GM21717 (cell line): Measurements from ENCODE around the gene TEX35.

ENCODE experiments used
- ATAC-seq: cut with Tn5 transposase; IDR thresholded peaks from one replicate; pipeline ENCODE4 v1.9.1; 2021; ENCODE audit warnings: mild to moderate bottlenecking, moderate library complexity; ENCODE audit not compliant: unreplicated experiment

The TEX35 gene

DNA sequence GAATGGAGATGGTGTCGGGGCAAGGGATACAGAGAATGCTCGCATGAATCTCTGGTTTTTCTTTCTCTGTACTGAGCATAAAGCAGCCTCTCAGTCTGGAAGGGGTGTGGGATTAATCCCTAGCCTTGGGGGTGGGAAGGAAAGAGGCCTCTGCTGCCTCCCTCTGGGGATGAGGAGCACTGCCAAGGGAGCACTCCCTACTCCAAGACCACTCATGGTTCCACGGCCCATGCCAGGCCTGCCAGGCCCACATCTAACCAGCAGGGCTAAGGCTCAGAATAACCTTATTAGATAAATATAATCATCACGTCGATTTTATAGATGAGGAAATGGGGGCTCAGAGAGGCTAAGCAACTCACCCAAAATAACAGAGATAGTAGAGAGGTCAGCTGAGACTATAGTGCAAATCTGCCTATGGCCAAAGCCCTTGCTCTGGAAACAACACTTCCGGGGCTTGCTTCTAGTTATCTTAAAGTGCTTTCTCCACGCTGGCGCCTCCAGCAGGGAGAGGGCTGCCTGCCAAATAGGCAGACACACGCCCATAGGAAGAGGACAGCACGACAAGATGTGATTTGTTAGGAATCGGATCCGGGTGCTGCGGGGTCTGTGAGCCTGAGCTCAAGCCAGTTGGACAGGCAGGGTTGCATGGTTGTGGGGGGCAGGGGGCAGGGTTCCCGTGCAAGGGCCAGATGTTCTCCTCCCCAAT lies 522 bp downstream of the TEX35 start:
- no peak for ATAC-seq

DNA sequence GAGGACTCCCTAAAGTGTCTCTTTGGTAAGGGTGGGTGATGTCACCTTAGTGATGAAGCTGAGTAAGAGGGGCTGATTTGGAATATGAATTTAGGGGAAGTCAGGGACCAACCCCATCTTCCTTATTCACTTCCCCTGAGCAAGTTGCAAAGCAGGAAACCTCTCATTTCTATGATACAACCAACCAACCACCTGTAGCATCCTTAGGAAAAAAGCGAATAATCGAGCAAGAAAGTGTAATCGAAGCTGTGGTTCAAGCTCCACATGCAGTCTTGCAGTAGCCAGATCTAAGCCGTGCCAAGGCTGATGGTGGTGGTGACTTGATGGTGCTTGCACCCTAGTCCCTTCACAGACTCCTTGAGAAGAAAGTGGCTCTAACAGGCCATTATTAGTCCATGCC lies 3.2 kb downstream of the TEX35 start:
- ATAC-seq, result no peak

DNA sequence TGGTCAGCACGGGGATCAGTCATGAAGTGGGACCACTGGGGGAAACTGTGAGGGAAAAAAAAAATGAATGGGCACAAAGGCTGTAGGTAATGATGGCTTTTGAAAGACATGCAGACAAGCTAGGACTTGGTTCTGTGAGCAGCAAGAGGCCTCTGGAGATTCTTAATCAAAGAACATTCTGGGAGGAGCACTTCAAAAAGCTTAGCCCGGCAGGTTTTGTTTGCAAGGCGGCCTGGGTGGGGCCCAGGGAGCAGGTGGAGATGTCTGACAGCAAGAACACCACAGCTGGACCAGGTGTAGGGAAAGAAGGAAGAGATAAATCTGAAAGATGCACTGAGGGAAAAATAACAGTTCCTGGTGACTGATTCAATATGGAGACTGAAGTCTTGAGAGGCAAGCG lies 6.0 kb downstream of the TEX35 start:
- ATAC-seq, result no peak

DNA sequence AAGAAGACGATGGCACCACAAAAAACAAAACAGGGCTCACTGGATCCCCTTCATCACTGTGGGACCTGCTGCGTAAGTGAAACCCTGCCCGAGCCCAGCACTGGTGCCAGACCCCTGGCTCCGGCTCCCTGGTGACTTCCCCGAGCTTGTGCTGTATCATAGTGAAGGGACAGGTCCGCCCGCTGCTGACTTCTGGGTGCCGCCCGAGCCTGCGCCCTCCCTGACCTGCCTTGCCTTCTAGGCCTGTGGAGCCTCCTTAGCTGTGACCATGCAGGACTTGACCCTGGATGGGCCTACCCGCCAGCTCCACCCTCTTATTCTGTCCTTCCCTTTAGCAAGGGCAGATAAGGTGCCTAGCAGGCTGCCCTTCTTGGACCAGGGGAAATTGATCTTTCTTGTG lies 7.9 kb downstream of the TEX35 start:
- no peak for ATAC-seq

DNA sequence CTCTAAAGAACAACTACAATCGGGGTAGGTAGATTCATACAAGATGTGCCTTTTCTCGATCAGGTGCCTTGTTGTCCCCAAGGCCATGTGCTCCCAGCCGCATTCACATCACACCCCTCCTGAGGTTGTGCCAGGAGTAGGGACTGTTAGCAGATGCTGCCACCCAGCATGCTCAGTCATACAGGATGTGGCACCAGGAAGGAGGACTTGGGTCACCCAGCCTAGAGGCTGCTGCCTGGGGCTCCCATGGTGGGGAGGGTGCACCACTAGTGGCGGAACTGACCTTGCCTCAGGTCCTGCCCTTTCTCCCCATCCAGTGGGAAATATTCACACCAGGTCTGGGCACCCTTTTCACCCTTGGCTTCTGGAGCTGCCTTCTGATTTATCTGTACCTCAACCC lies 8.3 kb downstream of the TEX35 start:
- ATAC-seq, result no peak

DNA sequence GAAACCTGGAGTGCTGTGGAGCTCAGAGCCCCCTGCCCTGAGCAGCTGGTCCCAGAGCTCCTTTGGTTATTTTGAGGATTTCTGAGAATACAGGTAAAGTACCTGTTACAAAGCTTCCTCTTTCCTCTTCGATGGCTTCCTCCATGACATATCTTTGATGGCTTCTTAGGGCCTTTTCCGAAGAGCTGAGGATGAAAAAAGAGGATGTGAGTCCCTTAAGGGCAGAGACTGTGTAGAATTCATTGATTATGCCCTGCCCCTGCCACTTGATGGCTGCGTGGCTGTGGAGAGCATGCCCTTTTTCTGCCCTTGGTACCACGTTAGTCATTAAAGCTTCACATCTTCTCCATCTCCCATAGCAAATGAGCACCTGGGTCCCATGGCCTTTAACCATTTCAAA lies 14.2 kb downstream of the TEX35 start:
- no peak for ATAC-seq

DNA sequence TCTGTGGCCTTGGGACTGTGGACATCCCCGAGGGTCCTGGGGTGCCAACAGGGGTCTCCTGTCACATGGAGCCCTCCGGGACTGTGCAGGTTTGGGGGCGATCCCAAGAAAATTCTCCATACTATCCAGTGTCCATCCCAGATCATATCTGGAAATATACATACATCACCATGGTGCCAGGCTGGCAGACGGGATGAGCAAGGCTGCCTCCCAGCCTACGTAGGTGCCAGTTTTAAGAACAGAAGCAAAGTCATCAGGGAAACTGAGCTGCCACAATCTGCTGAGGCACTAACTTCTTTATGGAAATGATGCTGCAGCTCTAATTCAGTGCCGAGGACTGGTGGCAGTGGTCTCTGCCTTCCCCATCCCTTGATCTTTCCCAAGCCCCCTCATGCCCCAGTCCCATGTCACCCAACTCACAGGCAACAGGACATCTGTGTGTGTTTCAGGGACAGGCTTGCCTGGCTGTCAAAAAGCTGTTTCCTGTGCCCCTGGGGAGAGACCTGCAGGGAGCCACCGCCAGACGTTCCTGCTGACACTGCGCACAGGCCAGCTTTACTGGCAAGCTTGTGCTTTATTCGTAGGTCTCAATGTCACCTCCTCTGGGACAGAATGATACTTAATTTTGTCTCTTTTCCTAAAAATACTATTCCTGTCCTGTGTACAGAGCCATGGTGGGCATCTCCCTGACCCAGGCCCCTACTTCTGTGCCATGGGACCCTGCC lies 15.5 kb downstream of the TEX35 start:
- ATAC-seq, result no peak

DNA sequence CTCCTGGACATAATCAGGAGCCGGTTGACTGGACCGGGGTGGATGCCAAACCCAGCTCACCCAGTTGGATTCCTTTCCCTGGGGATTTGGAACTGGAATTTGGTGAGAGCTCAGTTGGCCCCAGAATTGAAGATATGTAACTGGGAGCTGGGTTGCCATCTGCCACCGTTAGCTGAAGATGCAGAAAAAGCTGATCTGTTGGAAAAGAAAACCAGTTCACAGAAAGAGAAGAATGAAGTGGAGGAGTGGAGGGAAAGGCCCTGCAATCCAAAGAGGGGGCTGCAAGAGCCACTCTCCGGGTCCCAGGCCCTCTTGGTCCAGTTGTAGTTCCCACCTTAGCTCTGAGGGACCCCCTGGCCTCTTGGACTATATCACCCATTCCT lies 16.0 kb downstream of the TEX35 start:
- ATAC-seq, result no peak

DNA sequence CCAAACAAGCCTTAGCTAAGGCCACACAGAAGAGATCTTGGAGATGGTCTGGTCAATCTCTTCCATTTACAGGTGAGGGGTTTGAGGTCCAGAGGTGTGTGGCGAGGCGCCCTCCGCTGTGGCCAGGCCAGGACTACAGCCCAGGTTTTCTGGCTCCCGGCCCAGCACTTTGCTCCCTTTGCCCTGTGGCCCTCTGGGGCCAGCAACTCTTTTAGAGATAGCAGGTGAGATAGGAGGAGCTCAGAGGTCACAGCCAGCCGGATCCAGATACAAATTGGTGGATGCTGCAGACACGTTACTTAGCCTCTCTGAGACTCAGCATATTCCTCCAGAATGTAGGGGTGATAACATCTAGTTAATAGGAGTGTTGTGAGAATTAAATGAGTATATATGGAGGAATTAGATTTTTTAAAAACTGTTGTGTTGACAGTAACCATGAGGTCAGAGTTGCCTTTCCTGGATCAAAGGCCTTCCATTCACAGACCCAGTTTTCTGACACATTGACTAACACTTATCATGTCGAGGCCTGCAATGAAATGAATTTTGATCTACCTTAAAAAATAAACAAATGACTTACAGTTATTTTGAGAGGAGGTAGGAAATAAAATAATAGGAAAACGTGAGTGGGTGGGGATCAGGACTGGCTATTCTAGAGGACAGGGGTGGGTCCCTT lies 16.6 kb downstream of the TEX35 start:
- no peak for ATAC-seq

DNA sequence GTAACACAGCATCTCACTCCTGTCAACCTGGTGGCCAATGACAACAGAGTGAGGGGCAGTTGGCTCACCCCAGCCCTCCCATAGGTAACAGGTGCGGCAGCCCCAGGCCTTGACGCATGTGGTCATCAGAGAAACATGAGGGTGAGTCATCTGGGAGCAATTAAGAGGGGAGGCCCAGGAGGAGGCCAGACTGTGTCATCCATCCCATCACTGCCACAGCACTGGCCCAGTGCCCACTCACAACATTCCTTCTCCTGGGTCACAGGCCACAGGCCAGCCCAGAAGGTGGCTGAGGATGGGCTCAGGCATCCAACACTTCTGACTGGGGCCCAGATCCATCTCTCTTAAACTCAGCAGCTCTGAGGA lies 17.1 kb downstream of the TEX35 start:
- no peak for ATAC-seq

DNA sequence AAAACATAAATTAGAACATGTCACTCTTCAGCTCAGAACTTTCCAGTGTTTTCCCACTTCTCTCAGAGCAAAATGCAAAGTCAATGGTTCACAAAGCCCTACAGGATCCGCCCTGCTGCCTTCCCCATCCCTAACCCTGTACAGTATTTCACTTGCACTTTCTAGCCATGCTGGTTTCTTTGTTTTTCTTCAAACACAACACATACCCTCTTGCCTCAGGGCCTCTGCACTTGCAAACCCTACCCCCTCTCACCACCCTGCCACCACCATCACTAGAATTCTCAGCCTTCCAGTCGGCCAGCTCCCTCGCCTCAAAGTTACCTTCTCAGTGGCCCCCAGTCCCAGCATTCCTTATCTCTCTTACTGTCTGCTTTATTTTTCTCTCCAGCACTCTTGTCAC lies 17.6 kb downstream of the TEX35 start:
- no peak for ATAC-seq

DNA sequence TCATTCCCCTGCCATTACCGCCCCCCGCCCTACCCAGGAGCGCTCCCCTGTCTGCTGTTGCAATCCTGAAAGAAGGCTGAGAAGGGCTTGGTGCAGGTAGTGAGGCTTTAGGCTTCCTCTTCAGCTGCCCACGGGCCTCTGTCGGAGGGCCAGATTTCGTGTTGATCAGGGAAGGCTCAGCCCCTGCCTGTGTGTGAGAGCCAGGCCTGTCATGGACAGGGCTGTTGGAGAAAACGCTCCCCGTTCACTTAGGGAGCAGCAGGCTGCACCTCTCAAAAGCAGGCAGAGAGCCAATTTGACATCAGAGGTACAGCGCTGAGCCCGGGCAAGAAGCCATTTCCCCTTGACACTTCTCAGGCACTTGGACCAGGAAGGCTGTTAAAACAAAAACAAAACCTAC lies 19.0 kb downstream of the TEX35 start:
- ATAC-seq, result no peak

DNA sequence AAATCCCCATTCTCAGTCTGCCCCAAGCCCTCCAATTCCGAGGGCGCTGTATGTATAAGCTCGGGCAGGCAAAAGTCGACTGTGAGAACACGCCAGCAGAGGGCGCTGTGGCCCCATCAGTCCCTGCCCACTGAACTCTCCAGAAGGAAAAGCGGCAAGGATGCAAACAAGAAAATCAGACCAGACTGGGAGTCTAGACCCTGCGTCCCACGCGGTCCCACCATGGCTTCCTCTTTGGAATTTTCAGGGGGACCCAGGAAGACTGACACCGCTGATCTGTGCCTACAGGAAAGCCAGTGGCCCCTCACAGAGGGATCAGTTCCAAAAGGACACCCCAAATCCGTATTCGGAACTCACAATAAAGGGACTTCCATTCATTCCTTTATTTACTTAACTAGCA lies 19.5 kb downstream of the TEX35 start:
- peak; percentile 76 for ATAC-seq

DNA sequence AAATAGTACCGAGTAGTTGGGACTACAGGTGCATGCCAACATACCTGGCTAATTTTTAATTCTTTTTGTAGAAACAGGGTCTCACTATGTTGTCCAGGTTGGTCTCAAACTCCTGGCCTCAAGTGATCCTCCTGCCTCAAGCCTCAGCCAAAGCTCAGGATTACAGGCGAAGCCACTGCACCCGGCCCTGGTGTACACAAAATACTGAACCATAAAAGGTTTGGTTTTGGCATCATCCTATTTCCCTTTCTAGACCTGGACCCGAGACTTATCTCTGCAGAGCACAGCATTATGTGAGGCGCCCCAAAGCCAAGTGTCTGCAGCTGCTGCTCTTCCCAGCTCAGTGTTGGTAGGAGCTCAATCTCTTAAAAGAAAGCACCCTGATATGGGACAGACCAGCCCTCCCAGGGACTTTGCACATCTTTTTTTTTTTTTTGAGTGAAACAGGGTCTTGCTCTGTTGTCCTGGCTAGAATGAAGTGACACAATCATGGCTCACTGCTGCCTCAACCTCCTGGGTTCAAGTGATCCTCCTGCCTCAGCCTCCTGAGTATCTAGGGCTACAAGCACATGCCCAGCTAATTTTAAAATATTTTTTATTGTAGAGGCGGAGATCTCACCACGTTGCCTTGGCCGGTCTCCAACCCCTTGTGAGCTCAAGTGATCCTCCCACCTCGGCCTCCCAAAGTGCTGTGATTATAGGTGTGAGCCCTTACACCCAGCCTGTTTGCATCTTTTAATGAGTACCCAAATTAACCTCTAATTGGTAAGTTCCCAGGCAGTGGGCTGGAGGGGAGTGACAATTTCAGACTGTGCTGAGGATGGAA lies 20.4 kb downstream of the TEX35 start:
- no peak for ATAC-seq

DNA sequence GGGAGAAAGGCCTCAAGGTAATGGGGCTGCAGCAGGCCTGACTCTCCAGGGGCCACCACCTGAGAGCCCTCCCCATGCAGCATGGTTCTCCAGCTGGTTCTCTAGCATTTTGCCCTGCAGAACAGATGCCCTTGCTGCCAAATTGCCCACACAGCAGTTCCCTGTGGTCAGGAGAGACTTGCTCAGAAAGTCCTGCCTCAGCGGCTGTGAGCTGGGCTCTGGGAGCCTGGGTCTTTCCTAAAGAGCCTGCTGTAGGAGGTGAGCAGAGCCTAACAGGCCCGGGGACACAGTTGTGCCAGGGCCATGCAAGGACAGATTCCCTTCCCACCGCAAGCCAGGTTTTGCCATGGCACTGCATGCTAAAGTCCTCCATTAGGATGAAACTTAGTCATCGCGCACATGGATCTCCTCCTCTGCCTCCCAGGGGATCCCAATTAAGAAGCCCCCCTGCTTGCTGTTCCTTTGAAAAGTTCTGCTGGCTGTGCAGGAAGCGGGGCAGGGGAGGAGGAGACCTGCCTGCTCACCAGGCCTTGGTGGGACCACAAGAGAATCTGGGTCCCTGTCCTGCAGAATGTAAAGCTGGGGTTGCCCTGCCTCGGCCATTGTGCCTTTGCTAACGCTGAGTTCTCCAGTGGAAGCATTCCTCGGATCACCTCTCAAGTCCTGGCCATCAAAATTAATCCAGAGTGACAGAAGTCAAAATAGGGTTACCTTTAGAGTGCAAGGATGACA lies 21.4 kb downstream of the TEX35 start:
- no peak for ATAC-seq

DNA sequence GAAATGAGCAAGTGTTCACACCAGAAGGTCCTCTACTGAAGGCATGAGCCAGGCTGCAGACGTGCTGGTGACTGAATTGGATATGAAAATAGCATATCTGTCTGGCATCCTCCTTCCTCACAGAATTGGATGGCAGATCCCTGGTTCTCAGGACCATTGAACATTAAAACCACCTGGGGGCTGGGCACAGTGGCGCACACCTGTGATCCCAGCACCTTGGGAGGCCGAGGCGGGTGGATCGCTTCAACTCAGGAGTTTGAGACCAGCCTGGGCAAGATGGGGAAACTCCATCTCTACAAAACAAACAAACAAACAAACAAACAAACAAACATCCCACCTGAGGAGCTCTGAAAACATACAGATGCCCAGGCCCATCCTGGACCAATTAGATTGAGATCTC lies 23.4 kb downstream of the TEX35 start:
- no peak for ATAC-seq

DNA sequence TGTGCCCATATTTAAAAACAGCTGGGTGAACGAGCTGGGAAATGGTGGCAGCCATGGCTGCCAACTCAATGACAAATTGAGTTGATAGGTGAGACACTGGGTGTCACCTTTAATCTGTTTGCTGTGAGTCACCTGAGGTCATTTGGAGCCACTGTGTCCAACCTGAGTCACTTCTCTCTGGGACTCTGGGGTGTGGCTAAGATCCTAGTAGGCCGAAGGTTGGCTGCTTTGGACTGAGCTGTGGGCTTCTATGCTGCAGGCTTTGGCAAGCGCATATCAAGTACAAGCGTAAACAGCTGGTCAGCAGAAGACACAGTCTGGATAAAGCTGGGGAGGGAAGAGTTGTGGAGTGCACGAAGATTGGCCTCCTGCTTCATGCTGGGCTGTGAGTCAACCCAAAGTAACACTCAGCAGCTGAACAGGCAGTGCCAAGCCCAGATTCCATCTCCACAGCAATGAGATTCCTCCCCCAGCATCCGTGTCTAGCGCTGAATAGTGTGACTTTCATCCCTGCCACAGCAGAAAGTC lies 24.0 kb downstream of the TEX35 start:
- no peak for ATAC-seq

DNA sequence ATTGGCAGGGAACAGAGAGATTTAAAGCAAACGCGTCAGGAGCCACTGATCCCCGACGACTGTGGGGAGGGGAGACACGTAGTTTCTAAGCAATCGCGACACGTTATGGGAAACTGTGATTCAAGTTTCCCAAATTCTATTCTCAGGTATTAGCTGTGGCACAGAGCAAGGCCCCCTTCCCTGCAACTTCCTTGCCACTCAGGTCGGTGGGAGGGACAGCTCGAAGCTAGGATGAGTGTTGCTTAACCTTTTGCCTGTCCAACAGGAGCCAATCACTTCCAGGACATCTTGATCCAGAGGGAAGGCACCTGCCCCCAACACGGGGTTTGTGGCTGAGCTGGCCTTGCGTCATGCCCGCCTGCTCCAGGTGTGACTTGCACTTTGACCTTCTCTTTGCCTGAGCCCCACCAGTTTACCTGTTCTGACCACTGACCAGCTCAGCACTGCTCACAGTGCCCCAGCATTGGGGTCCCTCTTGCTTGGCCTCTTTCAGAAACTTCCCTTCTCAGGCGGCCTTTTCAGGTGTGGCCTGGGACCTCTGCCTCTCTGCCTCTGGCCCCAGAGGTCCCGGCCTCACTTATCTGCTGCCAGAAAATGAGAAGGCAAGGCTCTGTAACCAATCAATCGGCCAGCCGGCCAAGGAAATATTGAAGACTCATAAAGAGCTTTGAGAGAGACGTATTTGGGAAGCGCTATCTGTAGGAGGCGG lies 24.6 kb downstream of the TEX35 start:
- no peak for ATAC-seq

DNA sequence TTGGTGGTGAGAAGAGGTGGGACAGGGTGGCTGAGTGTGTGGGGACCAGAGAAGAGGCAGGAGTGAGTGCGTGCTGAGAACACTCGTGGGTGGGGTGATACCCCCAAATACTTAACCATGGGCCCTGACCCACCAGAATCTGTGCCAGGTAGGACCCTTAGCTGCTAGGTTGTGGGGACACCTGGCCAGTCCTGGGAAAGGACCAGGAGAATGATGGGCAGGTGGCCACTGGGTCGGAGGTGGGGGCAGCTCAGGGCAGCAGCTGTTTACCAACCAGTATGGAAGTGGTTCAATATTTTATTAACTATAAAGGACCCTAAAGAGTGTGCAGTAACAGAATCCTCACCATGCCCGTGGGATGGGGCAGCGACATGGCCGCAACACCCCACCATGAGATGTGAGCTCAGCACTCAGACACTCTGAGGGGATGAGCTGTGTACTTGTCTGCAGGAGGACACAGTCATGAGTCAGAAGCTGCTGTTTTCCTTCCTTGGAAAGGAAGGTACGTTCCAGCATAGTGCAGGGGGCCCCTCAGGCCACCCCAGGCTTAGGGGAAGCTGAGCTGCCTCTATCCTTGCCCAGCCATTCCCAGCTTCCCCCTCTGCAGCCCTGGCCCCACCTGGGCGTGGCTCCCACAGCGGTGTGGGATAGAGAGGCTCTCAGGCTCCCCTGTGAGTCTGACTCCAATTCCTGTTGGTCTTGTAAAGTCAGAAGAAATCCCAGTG lies 25.4 kb downstream of the TEX35 start:
- no peak for ATAC-seq
